ENCODE data around the gene TEP1.

TEP1 gene

DNA sequence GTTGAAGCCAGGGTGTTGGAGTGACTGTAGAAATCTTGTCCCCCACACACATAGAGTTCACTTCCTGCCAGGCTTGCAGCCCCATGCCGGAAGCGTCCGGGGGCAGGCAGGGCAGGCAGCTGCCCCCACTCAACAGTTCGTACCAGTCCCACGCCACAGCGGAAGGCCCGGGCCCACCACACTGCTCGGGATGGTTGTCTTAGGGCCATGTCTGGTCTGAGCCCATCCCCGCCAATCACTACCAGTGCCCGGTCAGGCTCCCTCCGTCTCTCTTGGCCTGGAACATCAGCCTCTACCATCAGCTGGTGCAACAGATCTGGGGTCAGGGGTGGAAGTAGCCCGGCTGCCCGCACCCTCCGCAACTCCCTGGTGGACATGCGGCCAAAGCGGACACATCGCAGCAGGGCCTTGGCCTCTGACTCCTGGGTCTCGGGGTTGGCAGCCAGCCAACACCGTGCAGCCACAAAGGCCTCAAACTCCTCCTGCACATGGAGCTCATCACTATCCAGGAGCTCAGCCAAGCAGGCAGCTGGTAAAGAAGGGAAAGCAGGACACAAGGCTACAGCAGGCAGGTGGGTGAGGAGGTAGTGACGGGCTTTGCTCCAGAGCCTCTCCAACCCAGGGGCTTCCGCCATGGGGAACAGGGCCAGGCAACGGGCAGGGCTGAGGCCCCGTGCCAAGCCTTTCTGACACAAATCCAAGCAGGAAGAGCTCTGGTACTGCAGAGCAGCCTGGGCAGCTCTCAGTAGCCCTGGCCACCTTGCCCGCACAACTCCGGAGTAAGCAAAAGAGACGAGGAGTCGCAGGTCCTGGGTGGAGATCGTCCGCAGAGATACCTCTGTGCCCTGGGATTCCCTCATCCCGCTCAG is 16.7 kb upstream of the TEP1 start:
- DNase-seq, result no peak

DNA sequence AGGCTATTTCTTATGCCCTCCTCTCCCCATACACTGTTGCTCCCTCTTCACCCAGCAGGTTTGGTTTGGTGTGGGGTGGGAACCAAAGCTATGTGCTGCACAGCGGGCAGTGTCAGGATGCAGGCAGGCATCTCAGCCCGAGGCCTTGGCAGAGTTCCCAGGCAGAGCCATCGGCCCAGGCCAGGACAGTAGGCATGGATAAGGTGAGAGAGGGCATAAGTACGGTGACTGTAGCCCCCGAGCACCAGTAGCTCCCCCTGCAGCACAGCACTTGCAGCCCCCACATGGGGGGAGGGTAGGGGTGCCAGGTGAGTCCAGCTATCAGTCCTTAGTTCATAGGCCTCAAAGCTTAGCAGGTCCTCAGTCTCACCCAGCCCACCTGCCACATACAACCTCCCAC is 15.5 kb upstream of the TEP1 start:
- no peak for DNase-seq

DNA sequence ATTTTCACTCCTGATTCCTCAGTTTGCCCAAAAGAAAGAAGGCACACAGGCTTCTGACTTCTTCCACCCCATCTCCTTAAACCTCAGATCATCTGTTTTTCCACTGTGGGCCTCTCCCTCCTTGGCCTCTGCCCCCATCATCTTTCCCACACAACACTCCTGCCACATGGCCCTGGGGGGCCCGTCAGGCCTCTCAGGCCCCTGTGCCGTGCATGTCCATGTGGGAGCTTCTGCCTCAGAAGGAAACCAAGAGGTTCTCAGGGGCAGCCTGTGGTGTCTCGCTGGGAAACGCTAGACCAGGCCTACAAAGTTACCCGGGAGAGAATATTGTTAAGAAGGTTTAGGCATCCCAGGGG is 14.7 kb upstream of the TEP1 start:
- no peak for DNase-seq

DNA sequence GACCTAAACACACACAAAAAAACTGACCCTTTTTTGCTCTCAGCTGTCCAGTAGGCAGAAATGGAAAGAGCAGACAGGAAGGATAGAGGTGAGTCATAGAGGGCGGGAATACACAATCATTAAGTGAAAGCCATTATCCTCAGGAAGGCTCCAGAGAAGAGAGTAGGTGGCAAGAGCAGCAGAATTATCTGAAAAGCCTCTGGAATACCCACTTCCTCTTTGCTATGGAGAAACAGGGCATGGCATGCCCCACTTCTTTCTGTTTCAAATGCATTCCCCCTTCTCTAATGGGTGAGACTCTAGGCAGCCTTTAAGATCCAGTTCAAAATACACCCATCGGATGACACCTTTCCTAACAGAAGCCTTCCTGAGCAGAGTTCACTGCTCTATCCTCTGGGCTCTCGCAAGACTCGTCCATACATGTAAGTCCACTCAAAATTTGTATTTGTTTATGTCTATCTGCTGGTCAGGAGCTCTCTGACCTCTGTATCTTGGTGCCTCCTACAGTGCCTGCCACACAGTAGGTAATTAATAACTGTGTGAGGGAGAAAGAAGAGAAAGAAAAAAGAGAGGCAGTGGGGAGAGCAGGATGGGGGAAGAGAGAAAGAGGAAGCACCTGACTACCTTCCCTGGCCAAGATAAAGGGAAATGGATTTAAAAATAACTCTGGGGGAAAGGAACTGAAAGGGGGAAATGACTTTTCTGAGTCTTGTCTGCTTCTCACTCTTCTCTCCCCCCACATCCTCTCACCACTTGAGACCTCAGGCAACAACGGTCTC is 14.1 kb upstream of the TEP1 start:
- peak; percentile 39 for DNase-seq

DNA sequence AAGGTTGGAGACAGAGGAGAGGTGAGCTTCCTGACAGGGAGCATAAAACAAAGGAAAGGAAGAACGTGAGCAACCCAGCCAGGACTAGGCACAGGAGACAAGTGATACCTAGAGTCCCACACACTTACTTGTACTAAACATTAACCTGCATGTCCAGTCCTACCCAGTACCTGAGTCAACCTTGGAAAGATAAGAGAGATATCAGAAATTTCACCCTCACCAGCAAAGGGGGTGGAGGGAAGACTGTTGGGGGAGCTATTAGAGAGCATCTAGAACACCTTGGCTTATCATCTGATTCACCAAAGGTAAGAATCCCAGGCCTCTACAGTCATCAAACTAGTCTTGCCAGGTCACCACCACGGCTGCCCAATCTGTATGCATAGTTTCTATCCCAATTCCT is 11.6 kb upstream of the TEP1 start:
- DNase-seq, result no peak

DNA sequence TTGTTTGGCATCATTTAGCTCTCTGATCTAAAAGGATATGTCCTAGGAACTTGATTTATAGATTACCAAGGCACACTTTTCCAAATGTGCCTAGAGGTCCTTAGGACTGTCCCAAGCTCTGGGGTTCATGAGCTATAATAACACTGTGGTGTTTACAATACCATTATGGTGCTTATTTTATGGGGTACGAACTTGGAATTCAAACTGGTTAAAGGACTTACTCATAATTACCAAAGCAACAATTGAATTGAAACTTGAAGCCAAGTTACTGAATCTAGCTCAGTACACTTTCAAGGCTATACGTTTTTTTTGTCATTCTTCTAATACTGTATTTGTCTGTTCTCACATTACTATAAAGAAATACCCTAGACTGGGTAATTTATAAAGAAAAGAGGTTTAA is 9.6 kb upstream of the TEP1 start:
- DNase-seq, result no peak

DNA sequence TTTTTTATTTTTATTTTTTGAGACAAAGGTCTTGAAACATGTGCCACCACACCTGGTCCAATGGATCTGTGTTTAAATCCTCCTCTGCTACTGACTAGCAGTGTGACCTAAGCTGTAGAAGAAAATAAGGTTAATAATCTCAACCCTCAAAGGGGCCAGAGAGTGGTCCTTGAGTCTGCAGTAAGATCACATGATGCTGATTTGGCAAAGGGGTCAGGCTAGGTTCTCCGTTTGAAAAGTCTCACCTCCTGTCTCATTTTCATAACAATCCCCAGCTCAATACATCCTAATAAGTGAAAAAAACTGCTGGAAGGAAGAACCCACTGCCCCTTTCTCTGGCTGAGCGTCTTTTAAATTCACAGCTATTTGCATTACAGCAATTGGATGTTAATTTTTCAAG is 8.0 kb upstream of the TEP1 start:
- no peak for DNase-seq

DNA sequence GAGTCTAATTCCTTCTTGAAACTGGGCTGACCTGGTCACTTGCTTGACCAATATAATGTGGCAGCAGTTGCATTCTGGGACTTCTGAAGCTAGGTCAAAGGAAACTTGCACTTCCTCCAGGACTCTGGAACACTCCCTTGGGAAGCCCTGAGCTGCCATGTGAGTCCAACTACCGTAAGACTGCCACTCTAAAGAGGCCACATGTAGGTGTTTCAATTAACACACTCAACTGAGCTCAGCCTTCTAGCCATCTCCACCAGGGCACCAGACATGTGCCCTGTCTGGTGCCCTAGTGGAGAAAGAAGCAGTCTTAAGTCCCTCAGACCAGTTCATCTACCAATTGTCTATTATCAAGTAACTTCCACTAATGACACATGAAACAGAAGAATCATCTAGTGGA is 6.1 kb upstream of the TEP1 start:
- no peak for DNase-seq

DNA sequence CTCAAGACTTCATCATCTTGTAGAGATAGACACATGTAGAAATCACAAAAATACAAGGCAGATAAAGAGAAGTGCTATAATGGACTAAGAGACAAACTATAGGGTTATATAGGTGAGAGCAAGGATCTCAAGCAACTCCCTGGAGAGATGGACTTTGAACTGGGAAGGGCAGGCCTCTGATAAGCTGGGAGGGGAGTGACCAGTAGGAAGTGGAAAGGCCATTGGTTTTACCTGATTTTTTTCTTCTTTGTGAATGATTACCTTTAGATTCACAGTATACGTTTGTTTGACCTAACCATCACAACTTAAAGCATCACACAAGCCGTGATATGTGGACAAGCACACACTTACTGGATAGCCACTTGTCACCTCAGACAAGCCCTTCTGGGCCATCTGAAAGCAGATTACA is 5.2 kb upstream of the TEP1 start:
- no peak for DNase-seq

DNA sequence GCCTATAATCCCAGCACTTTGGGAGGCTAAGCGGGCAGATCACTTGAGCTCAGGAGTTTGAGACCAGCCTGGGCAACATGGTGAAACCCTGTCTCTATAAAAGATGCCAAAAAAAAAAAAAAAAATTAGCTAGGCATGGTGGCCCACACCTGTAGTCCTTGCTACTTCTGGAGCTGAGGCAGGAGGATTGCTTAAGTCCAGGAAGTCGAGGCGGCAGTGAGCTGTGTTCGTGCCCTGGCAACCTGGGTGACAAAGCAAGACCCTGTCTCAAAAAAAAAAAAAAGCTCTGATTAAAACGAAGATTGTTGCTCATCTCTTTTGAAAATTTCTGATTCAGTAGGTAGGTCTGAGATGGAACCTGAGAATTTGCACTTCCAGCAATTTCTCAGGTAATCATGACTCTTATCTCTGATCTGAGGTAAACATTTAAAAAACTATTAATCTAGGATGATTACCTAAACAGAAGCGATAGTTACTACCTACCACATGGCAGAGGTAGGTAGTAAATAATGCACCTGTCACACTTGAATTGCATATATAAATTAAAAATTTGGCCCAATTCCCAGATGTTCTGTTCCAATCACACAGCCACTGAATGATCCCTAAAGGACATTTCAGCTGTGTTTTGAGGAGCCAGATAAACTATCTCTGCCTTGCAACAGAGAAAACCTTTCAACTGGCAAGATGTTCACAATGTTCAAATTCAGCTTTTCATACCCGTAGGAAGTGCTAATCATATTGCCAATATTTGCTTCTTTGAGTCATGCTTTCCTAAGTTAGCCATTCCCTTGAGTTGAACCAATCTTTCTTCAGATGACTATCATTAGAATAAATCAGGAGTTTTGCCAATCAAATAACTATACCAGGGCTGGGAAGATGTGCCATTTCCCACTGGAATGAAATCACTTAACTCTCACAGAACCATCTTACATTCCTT is 4.2 kb upstream of the TEP1 start:
- DNase-seq, result no peak

DNA sequence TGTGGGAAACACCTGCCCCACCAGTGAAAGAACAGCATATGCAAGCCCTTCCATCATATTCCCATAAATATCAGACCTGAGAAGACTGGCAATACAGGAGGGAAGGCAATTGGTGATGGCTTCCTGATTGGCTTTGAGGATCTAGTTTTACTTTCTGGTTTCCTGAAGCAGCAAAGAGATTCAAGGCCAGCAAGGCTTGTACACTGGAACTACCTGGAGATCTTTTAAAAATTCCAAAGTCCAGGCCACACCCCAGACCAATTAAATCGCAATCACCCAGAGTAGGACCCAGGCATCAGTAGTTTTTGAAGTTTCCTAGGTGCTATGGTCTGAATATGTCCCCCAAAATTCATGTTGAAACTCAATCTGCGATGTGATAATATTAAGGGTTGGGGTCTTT is 2.9 kb upstream of the TEP1 start:
- no peak for DNase-seq

DNA sequence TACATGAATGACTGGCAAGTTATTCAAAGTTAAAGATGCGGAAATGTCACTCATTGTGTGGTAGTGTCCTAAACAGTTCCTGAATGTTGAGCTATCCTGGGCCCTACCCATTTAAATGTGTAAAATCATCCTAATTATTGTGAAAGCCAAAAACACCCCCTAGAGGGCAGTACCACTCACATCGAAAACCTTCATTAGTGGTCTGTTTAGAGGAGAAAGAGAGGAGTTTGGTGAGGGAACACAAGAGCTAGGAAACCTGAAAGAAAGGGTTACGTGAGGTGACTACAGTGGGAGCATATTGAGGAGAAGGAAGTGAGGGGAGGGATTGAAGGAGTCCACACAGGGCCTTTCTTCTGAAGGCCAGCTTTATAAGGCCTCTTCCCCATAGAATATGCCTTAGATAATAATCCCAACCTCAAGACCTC is 2.5 kb upstream of the TEP1 start:
- peak; percentile 68 for DNase-seq

DNA sequence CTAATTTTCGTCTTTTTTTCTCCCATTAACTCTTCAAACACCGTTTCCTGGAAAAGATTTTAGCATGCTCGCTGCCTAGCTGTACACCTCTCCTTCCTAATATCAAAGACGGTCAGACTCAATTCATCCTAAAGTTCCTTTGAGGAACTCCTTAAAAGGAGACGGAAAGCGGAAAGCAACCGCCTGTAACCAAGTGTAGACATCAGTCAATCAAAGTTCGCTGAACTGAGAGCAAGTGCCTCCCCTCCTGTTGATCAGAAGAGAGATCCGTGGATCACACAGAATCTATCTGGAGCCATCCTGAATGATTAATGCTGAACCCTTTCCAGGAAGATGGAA is 412 bp upstream of the TEP1 start:
- peak; percentile 9 for DNase-seq

DNA sequence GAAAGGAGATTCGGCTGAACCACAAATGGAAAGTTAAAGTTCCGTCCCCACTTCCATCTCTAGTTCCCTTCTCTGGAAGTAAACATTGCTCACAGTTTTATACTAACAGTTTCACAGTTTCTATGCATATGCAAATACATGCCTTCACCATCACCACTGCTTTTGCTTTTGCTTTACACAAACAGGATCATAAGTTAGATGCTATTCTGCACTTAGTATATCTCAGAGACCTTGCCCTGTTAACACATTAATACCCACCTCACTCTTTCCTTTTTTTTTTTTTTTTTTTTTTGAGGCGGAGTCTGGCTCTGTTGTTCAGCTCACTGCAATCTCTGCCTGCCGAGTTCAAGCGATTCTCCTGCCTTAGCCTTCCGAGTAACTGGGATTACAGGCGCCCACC is 890 bp downstream of the TEP1 start:
- DNase-seq, result no peak

DNA sequence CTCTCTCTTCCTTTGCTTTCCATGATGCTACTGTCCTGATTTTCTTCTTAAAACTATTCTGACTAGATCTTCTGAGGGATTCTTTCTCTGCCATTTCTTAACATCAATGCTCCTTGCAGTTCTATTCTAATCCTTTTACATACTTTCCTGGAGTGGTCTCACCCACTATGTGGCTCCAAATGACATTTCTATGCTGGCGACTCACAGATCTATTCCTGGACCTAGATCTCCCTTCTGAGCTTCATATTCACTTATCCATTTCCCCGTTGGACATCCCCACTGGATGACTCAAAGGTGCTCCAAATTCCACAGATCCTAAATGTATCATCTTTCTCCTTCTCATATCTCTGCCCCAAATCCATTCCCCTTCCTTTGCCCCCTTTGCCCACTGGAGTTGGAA is 4.1 kb downstream of the TEP1 start:
- peak; percentile 79 for DNase-seq

DNA sequence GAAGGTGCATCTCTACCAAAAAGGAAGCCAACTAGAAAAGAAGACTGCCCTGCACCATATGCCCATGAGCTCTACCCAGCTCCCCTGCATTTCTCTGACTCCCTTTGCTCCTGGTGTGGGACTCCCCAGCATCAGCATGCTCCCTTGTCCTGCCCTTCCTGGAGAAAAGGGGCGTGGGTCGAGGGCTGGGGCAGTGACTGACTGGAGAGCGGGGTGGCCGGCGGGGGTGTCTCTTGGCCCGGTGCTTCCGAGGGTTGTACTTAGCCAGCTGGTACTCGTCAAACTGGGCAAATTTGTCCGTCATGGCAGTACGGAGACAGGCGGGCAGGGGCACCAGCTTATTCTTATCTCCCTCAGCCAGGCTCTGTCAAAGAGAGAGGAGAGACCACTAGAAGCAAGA is 9.8 kb downstream of the TEP1 start:
- no peak for DNase-seq

DNA sequence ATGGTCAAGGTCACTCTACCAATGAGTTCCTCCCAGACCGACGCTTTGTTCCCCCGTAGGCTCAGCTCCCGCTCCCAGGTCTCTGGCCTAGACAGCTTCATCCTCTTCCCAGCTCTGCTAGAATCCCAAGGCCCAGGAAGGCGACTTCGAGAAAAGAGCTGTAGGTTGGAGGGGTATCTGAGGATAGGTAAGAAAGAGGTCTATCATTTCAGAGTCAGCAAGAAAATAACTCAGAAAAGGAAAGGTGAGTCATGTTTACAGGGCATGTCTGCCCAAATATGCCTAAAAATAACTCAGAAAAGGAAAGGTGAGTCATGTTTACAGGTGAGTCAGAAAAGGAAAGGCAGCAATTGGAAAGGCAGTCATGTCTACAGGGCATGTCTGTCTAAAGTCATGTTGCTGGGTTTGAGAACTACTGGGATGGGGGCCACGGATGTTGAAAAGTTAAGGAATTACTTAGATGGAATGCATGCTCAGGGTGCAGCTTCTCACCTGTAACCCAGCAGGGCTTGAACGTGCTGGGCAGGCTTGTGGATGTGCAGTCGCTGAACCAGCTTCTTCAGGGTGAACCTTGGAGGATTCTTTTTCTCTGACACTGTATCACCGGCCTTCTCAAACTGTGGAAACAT is 12.2 kb downstream of the TEP1 start:
- no peak for DNase-seq

DNA sequence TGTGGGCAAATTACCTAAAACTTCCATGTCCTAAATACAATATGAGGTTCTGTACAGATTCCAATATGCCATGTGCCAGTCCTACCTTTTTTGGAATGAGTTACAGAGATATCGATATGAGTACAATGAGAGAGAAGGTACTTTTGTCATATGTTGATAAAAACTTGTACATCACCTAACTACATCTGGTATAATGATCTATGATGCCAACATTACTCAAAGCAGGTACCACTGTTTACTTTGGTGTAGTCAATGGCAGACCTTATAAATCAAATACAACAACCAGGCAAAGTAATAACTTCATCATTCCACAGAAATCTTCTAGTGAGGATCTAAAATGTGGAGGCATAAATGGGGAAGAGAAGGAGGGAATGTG is 12.7 kb downstream of the TEP1 start:
- DNase-seq, result no peak

DNA sequence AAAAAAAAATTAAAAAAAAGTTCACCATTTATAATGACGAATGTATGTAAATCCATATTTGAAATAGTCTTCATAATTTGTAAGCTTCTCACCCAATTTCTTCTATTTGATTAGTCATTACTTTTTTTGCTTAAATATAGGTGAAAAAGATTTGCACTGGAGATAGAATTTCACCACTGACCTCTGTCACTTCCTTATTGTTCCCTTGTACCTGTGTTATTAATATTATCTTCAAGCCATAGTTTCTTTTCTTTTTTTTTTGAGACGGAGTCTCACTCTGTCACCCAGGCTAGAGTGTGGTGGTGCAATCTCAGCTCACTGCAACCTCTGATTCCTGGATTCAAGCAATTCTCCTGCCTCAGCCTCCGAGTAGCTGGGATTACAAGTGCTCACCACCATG is 15.8 kb downstream of the TEP1 start:
- DNase-seq, result no peak

DNA sequence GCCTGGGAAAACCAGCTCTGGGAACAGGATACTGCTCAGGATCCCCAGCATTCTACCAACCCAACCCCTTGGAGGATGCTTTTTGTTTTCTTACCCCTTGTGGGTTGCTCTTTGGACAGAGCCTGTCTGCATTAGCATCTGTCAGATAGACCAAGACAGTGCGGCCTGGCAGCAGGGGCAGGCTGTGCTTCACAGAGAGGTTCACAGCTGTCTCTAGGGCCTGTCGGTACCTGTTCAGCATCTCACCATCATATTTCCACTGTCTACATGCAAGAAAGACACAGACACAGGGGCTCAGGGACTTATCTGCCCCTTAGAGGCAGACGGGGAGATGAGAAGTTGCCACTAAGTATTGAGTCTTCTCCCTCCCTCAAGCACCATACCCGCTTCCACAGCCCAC is 21.8 kb downstream of the TEP1 start:
- DNase-seq, result no peak

DNA sequence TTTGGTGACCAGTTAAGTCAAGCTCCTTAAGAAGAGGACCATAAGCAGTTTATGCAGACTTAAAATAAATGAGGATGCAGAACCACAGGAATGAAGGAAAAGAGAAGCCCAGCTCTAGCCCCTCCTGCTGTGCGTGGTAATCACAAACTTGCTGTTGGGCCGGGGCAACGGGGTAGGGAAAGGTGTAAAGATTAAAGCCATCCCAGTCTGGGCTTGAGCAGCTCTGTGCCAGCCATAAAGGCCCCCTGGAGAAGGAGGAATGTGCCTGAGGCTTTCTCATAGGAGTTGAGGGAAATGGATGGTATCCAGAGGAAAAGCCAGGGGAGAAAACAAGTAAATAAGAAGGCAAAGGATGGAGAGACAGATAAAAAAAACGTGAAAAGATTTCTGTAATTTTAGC is 25.1 kb downstream of the TEP1 start:
- DNase-seq, result no peak

DNA sequence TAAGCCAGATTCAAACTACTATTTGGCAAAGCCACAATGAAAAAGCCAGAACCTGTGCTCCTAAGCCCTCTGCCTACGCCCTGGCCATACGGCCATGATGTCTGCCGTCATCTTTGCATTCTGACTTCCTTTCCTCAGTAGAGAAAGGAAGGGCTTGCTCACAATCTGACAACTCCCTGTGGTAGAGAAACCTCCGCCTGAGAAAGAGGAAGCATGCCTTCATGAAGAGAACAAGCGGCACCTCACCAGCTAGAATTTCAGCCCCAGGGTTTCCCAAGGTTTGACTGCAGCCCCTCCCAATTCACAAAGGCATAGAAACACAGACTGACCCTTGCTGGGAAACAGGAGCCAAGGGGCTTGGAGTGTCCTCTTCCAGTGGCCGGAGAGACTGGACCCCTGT is 25.7 kb downstream of the TEP1 start:
- DNase-seq, result no peak
